ENCODE data around the gene DUSP1. TPM values are rescaled to one million over a fixed set of nuclear protein-coding genes. Genes with fewer than 3 reads are reported as not detected.

DUSP1 gene
- total and polyA plus RNA-seq, 2 of the 13 experiments (the other 11 are each of a cell fraction or from before 2014, with no cell fraction given), result 27.1 to 55.5 TPM

GRCh38 chr5:172730981-172731679, 39.9 kb downstream of the DUSP1 start:
- 12% methylated on average over 8 of the region's 16 CpGs for WGBS (ENCODE audit: low lambda C conversion rate)
- ChIA-PET POLR2A (interaction anchor here (3.2 kb wide), 1 partner anchor 40 kb away, joined by 29 read pairs; the partner anchor contains the start of gene DUSP1), CTCF (ENCODE audit: low intra/inter-chr PET ratio, low total read pairs) (interaction anchor here (1.2 kb wide), 1 partner anchor 171 kb away, joined by 4 read pairs; no protein-coding TSS in a partner anchor)
- no peak overlapping the region for H3K27ac ChIP-seq (ENCODE audit: extremely low read length, insufficient read depth, low read length)
- H3K79me2 ChIP-seq (ENCODE audit: insufficient read depth, low read length), result no peaks in the 10 kb centered on the region
- FAIRE-seq, result no peak
- H3K9me3 ChIP-seq (ENCODE audit: low read length), result no peaks in the 10 kb centered on the region
- peak overlapping the region; percentile 11; the same call in 1 of the 2 replicates for H3K4me2 ChIP-seq (ENCODE audit: low read depth, low read length)
- no TSS peak for BruUV-seq (replicated peaks)
- H3K4me3 ChIP-seq (replicated peaks in 1 of 3; ENCODE audit: insufficient read depth in 1 of 3, low read depth in 2 of 3, low read length in 3 of 3), result no peak overlapping the region
- H3K27me3 ChIP-seq (ENCODE audit: control insufficient read depth in 1 of 2, insufficient read depth in 2 of 2, low read length in 2 of 2), result peaks cover 0 to 23% of the 10 kb centered on the region in 2 experiments; a peak in 4 of 5 replicates
- in situ Hi-C loops (cut with HindIII; ENCODE audit: extremely low pct_ligation_motif_present, low pct_unique_long_range_greater_than_20kb) (loop anchor here (5.0 kb wide), 1 partner anchor 36 kb away; no protein-coding TSS in a partner anchor), intact Hi-C loops (cut with micrococcal nuclease; ENCODE audit: unreplicated experiment) (no loop called here)
- H2AFZ ChIP-seq (ENCODE audit: low read length), result no peak overlapping the region
- peak; percentile 79 for DNase-seq (ENCODE audit: low spot score)
- peak; percentile 63 for ATAC-seq
- peaks cover 94% of the 10 kb centered on the region for H3K4me1 ChIP-seq (ENCODE audit: insufficient read depth, low read length)
- H3K9ac ChIP-seq (ENCODE audit: insufficient read depth, low read depth, low read length), result 0 out of 2 replicates have a peak overlapping the region, but pooled peaks have one; percentile 17
- no peaks in the 10 kb centered on the region for H3K36me3 ChIP-seq (replicated peaks in 1 of 2; ENCODE audit: control insufficient read depth in 1 of 2, insufficient read depth in 2 of 2, low read length in 2 of 2)
- H4K20me1 ChIP-seq (ENCODE audit: insufficient read depth, low read length), result no peaks in the 10 kb centered on the region
- TF ChIP-seq PHF20 (CRISPR knock-in tag; IDR thresholded peaks at IDR 0.05) (no peak), MIXL1 (CRISPR knock-in tag; IDR thresholded peaks at IDR 0.05) (peak; percentile 87; the same call in 1 of the 2 replicates), AHDC1 (CRISPR knock-in tag; IDR thresholded peaks at IDR 0.05; ENCODE audit: borderline replicate concordance) (peak; percentile 64; the same call in 1 of the 2 replicates), ZMYM3 (CRISPR knock-in tag; IDR thresholded peaks at IDR 0.05) (peak; percentile 95; the same call in 1 of the 2 replicates), MAFG (CRISPR knock-in tag; IDR thresholded peaks at IDR 0.05) (no peak), ZKSCAN8 (CRISPR knock-in tag; IDR thresholded peaks at IDR 0.05; ENCODE audit: borderline replicate concordance) (peak; percentile 59), TFDP1 (CRISPR knock-in tag; IDR thresholded peaks at IDR 0.05; ENCODE audit: borderline replicate concordance) (peak; percentile 93), SOX5 (CRISPR knock-in tag; IDR thresholded peaks at IDR 0.05; ENCODE audit: borderline replicate concordance) (peak; percentile 84), SMAD1 (CRISPR knock-in tag; IDR thresholded peaks at IDR 0.05; ENCODE audit: borderline replicate concordance, low read depth) (no peak), RELA (CRISPR knock-in tag; IDR thresholded peaks at IDR 0.05) (no peak), BCL3 (CRISPR knock-in tag; IDR thresholded peaks at IDR 0.05) (peak; percentile 96), POGZ (CRISPR knock-in tag; IDR thresholded peaks at IDR 0.05) (no peak), FOSL1 (CRISPR knock-in tag; IDR thresholded peaks at IDR 0.05; ENCODE audit: borderline replicate concordance) (peak; percentile 82), SMARCC2 (IDR thresholded peaks at IDR 0.05) (no peak), ZNF260 (CRISPR knock-in tag; IDR thresholded peaks at IDR 0.05; ENCODE audit: borderline replicate concordance, low read depth) (no peak), ZNF558 (CRISPR knock-in tag; IDR thresholded peaks at IDR 0.05; ENCODE audit: borderline replicate concordance) (no peak; the same call in 1 of the 2 replicates)
